ENCODE results near the gene F10. TPM values are rescaled to one million over a fixed set of nuclear protein-coding genes. Genes with fewer than 3 reads are reported as not detected.
"Not testable (repeated sequence)": the region's sequence is repeated elsewhere in the genome, so short reads cannot be mapped to it uniquely, and the experiment has no call there.

The F10 gene
- total RNA-seq, 4 donors from 2014 or later, result 1.00 to 4.8 (median 2.4) TPM

DNA sequence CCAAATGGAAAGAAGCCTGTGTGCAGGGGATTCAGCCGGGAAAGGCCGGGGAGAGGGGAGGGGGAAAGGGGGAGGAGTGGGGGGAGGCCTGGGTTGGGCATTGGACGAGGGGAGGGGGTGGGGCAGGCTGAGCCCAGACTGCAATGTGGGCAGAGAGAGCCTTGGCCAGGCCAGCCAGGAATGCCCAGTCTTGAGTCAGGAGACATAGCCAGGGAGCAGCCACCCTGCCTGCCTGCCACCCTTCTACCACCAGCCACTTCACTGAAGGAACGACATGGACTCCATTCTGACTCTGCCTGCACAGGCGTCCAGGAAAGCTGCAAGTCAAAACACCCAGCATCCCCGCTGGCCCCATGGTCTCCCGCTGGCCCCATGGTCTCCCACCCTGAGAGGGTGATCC lies 36.3 kb downstream of the F10 start:
- H3K4me1 ChIP-seq, result peaks cover 0 to 5% of the 10 kb centered on the region in 2 donors
- H3K9me3 ChIP-seq, result no peaks in the 10 kb centered on the region
- intact Hi-C loops (cut with DNase I; ENCODE audit: low total_unique reads) (loop anchor here (10.0 kb wide), 2 partner anchors 124 to 136 kb away; partner anchors contain the start of gene LAMP1), in situ Hi-C loops (cut with MboI; ENCODE audit: low sequenced_read_pairs in 4 of 4) (no loop called here)
- peaks cover 11 to 13% (median 12%) of the 10 kb centered on the region in 3 donors for H3K27me3 ChIP-seq
- no peak overlapping the region for H3K4me3 ChIP-seq
- no peak for ATAC-seq
- no peak overlapping the region for H3K27ac ChIP-seq
- H3K36me3 ChIP-seq, result no peaks in the 10 kb centered on the region
- DNase-seq, result no peak
- no peak for TF ChIP-seq POLR2A (IDR thresholded peaks at IDR 0.05)
- TF ChIP-seq CTCF (IDR thresholded peaks at IDR 0.05 in 4 of 5, conservative IDR thresholded peaks at IDR 0.05 in 1 of 5), result no peak

- Histone ChIP-seq H3K4me1 (peaks cover 0 to 2% of the 10 kb centered on the region in 2 donors), H3K27me3 (peaks cover 11 to 20% (median 12%) of the 10 kb centered on the region in 3 donors), H3K27ac (no peak overlapping the region), H3K4me3 (no peak overlapping the region), H3K9me3 (no peaks in the 10 kb centered on the region), H3K36me3 (no peaks in the 10 kb centered on the region)
- DNase-seq, result no peak
- no peak for ATAC-seq
- TF ChIP-seq CTCF (IDR thresholded peaks at IDR 0.05 in 4 of 5, conservative IDR thresholded peaks at IDR 0.05 in 1 of 5) (no peak), POLR2A (IDR thresholded peaks at IDR 0.05) (no peak)
- in situ Hi-C loops (cut with MboI; ENCODE audit: low sequenced_read_pairs in 4 of 4) (no loop called here), intact Hi-C loops (cut with DNase I; ENCODE audit: low total_unique reads) (loop anchor here (10.0 kb wide), 2 partner anchors 125 to 135 kb away; partner anchors contain the start of gene LAMP1)
These were observed 37.1 kb downstream of the F10 start for GRCh38 chr13:113159701-113160100.

DNA sequence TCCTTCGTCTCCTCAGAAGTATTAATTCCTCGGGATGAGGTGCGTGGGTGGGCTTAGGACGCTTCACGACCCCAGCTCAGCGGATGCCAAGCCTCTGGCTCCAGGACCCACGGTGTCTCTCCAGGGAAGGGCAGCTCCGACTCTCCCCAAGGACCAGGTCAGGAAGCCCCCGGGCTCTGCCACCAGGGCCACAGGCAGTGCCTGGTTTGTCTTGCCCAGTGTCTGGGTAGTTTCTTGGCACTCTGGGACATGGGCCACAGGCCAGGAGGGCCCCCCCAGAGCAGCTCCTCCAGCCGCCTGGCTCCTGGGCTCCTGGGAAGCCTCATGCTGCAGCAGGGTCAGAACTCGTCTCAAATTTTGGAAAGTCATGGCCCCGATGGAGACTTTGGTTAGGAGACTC lies 38.4 kb downstream of the F10 start:
- H3K4me3 ChIP-seq, result no peak overlapping the region
- intact Hi-C loops (cut with DNase I; ENCODE audit: low total_unique reads) (no loop called here), in situ Hi-C loops (cut with MboI; ENCODE audit: low sequenced_read_pairs in 4 of 4) (no loop called here)
- H3K27ac ChIP-seq, result no peak overlapping the region
- DNase-seq, result no peak
- no peaks in the 10 kb centered on the region for H3K9me3 ChIP-seq
- H3K4me1 ChIP-seq, result no peaks in the 10 kb centered on the region
- ATAC-seq, result no peak
- H3K36me3 ChIP-seq, result no peaks in the 10 kb centered on the region
- peaks cover 11 to 22% (median 12%) of the 10 kb centered on the region in 3 donors for H3K27me3 ChIP-seq
- TF ChIP-seq CTCF (IDR thresholded peaks at IDR 0.05 in 4 of 5, conservative IDR thresholded peaks at IDR 0.05 in 1 of 5), result no peak
- TF ChIP-seq POLR2A (IDR thresholded peaks at IDR 0.05), result no peak

GRCh38 chr13:113161433-113161832 lies 38.8 kb downstream of the F10 start:
- no peak for DNase-seq
- no peak for ATAC-seq
- Histone ChIP-seq H3K36me3 (no peaks in the 10 kb centered on the region), H3K4me1 (no peaks in the 10 kb centered on the region), H3K9me3 (no peaks in the 10 kb centered on the region), H3K27ac (no peak overlapping the region), H3K27me3 (peaks cover 11 to 22% (median 12%) of the 10 kb centered on the region in 3 donors), H3K4me3 (no peak overlapping the region)
- in situ Hi-C loops (cut with MboI; ENCODE audit: low sequenced_read_pairs in 4 of 4) (no loop called here), intact Hi-C loops (cut with DNase I; ENCODE audit: low total_unique reads) (no loop called here)
- TF ChIP-seq POLR2A (IDR thresholded peaks at IDR 0.05), result no peak
- TF ChIP-seq CTCF (IDR thresholded peaks at IDR 0.05 in 4 of 5, conservative IDR thresholded peaks at IDR 0.05 in 1 of 5), result no peak

GRCh38 chr13:113161975-113162374 lies 39.4 kb downstream of the F10 start:
- in situ Hi-C loops (cut with MboI; ENCODE audit: low sequenced_read_pairs in 4 of 4); intact Hi-C loops (cut with DNase I; ENCODE audit: low total_unique reads); H3K36me3 ChIP-seq; H3K27ac ChIP-seq; H3K9me3 ChIP-seq; ATAC-seq; H3K4me1 ChIP-seq; DNase-seq; H3K4me3 ChIP-seq: not testable (repeated sequence)
- peaks cover 11 to 22% (median 12%) of the 10 kb centered on the region in 3 donors for H3K27me3 ChIP-seq
